K562 (cell line): Measurements from ENCODE around the gene PTBP3. TPM values are rescaled to one million over a fixed set of nuclear protein-coding genes. Genes with fewer than 3 reads are reported as not detected.

Experiments used
- CHCHD3 ChIP-seq: fragments of 250-450 bp; sonication (Bioruptor Pico); IDR thresholded peaks from 2 replicates; pipeline ENCODE4 v2.1.2; 2022; ENCODE audit warnings: mild to moderate bottlenecking
- GABPB2 ChIP-seq: fragments of 250-450 bp; sonication (Bioruptor Pico); conservative IDR thresholded peaks from 2 replicates; pipeline ENCODE4 v1.5.1; 2021; ENCODE audit warnings: mild to moderate bottlenecking
- MAX ChIP-seq: sonication (generic); formaldehyde crosslinking; IDR thresholded peaks from 2 replicates; pipeline ENCODE4 v1.9.0; 2022; ENCODE audit warnings: mild to moderate bottlenecking, missing genetic modification reagents
- MECOM ChIP-seq: fragments of 250-450 bp; sonication (Bioruptor Pico); IDR thresholded peaks from 2 replicates; pipeline ENCODE4 v1.8.0; 2022; ENCODE audit warnings: inconsistent platforms
- NCOA1 ChIP-seq: fragments of 450-650 bp; IDR thresholded peaks from 2 replicates; pipeline ENCODE4 v1.6.1; 2016; ENCODE audit warnings: low read depth
- PCBP2 ChIP-seq: fragments of 200-400 bp; formaldehyde crosslinking; IDR thresholded peaks from 2 replicates; pipeline ENCODE4 v1.6.1; 2018; ENCODE audit warnings: low read length, low read depth, mild to moderate bottlenecking, moderate library complexity; ENCODE audit not compliant: poor library complexity, severe bottlenecking
- ZBTB12 ChIP-seq: fragments of 250-450 bp; sonication (Bioruptor Pico); IDR thresholded peaks from 2 replicates; pipeline ENCODE4 v1.4.0; 2020
- ZKSCAN8 ChIP-seq: fragments of 200-800 bp; sonication (Bioruptor generic); IDR thresholded peaks from 2 replicates; pipeline ENCODE4 v1.6.1; 2016; ENCODE audit warnings: missing genetic modification characterization, missing compliant biosample characterization
- ZNF3 ChIP-seq: fragments of 250-450 bp; sonication (Bioruptor Pico); IDR thresholded peaks from 2 replicates; pipeline ENCODE4 v1.5.0; 2021; ENCODE audit warnings: mild to moderate bottlenecking, moderate library complexity
- ZNF407 ChIP-seq: fragments of 450-650 bp; IDR thresholded peaks from 2 replicates; pipeline ENCODE4 v1.6.1; 2016; ENCODE audit warnings: low read depth
- ZNF695 ChIP-seq: fragments of 450-650 bp; formaldehyde crosslinking; IDR thresholded peaks from 2 replicates; pipeline ENCODE4 v1.4.0; 2020; ENCODE audit warnings: mild to moderate bottlenecking, moderate library complexity
- ZZZ3 ChIP-seq: fragments of 450-650 bp; IDR thresholded peaks from 2 replicates; pipeline ENCODE4 v1.6.1; 2016; ENCODE audit warnings: antibody characterized with exemption, mild to moderate bottlenecking, moderate library complexity
- polyA plus RNA-seq, 8 experiments: library from polyadenylated mRNA; depleted of rRNA in 4 of 8; stranded (reverse) in 5 of 8; unstranded in 3 of 8; fragments of >200 nt; fragmentation: Nextera tagmentation in 2 of 8; fragmentation: Illumina TruSeq in 1 of 8; extraction: Ambion mirVana in 2 of 8; extraction: Trizol in 1 of 8; gene quantifications; 2 replicates each; pipeline versions ENCODE4 v1.2.1 to v1.2.3, GENCODE V29; 2011 to 2014; ENCODE audit warnings: inconsistent platforms in 1 of 8, missing spikeins in 1 of 8
- total RNA-seq, 7 experiments: library from RNA; depleted of rRNA in 6 of 7; stranded (reverse); fragments of >200 nt in 6 of 7; fragmentation: Illumina TruSeq in 2 of 7; extraction: Trizol in 2 of 7; gene quantifications; 2 replicates each; pipeline versions ENCODE4 v1.2.1 to v1.2.3, GENCODE V29; 2011 to 2021; ENCODE audit warnings: low replicate concordance in 1 of 7
- TF ChIP-seq, protein P1 (sequence below): fragments of 450-650 bp; IDR thresholded peaks from 2 replicates; pipeline ENCODE4 v1.6.1; 2016; ENCODE audit warnings: antibody characterized with exemption
- TF ChIP-seq, protein P2 (sequence below): fragments of 250-450 bp; sonication (Bioruptor Pico); IDR thresholded peaks from 2 replicates; pipeline ENCODE4 v1.5.0; 2020; ENCODE audit warnings: mild to moderate bottlenecking, borderline replicate concordance

PTBP3 gene
- total and polyA plus RNA-seq, 9 of the 15 experiments (the other 6 are each of a cell fraction or from before 2014, with no cell fraction given): 22.4 to 132 (median 68.0) TPM

GRCh38 chr9:112174222-112174964, 159.0 kb downstream of the PTBP3 start (continued):
- TF ChIP-seq, protein P1, sequence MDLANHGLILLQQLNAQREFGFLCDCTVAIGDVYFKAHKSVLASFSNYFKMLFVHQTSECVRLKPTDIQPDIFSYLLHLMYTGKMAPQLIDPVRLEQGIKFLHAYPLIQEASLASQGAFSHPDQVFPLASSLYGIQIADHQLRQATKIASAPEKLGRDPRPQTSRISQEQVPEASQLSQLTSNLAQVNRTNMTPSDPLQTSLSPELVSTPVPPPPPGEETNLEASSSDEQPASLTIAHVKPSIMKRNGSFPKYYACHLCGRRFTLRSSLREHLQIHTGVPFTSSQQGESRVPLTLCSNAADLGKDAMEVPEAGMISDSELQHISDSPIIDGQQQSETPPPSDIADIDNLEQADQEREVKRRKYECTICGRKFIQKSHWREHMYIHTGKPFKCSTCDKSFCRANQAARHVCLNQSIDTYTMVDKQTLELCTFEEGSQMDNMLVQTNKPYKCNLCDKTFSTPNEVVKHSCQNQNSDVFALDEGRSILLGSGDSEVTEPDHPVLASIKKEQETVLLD: 0 out of 2 replicates have a peak, but pooled peaks have one; percentile 13
- TF ChIP-seq, protein P2, sequence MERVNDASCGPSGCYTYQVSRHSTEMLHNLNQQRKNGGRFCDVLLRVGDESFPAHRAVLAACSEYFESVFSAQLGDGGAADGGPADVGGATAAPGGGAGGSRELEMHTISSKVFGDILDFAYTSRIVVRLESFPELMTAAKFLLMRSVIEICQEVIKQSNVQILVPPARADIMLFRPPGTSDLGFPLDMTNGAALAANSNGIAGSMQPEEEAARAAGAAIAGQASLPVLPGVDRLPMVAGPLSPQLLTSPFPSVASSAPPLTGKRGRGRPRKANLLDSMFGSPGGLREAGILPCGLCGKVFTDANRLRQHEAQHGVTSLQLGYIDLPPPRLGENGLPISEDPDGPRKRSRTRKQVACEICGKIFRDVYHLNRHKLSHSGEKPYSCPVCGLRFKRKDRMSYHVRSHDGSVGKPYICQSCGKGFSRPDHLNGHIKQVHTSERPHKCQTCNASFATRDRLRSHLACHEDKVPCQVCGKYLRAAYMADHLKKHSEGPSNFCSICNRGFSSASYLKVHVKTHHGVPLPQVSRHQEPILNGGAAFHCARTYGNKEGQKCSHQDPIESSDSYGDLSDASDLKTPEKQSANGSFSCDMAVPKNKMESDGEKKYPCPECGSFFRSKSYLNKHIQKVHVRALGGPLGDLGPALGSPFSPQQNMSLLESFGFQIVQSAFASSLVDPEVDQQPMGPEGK (CRISPR knock-in tag): no peak
- TF ChIP-seq GABPB2 (CRISPR knock-in tag): no peak
- no peak for TF ChIP-seq NCOA1
- 0 out of 2 replicates have a peak, but pooled peaks have one; percentile 28 for TF ChIP-seq ZBTB12 (CRISPR knock-in tag)
- no peak for TF ChIP-seq ZZZ3
- TF ChIP-seq ZNF695: no peak
- no peak for TF ChIP-seq CHCHD3
- no peak for TF ChIP-seq MECOM (CRISPR knock-in tag)
- no peak for TF ChIP-seq ZNF3 (CRISPR knock-in tag)
- TF ChIP-seq ZKSCAN8 (CRISPR knock-in tag): no peak; the same call in 1 of the 2 replicates
- no peak for TF ChIP-seq ZNF407
- no peak for TF ChIP-seq PCBP2
- TF ChIP-seq MAX (CRISPR knock-in tag): 0 out of 2 replicates have a peak, but pooled peaks have one; percentile 3
